ENCODE results near the gene PLLP. TPM values are rescaled to one million over a fixed set of nuclear protein-coding genes. Genes with fewer than 3 reads are reported as not detected.

The PLLP gene
- total RNA-seq, 4 donors from 2014 or later, result 58.4 to 241 (median 218) TPM

DNA sequence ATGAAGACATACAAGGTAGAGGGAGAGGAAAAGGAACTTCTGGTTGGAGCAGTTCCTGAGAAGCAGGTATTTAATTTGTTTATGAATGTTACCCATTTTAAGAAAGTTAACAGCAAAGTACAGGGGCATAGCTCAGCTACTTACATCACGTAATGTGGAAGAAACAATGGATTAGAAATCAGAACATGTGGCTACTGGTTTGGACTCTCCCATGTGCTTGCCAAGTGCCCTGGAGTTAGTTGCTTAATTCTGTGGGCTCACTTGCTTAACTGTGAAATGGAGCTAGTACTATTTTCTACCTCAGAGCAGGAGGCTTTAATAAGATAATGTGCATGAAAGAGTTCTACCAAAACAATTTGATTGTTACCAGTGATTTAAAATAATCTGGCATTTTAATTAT is 71.0 kb downstream of the PLLP start:
- no peak for DNase-seq (ENCODE audit: low spot score in 2 of 2)
- H3K4me3 ChIP-seq (ENCODE audit: low read depth, poor library complexity, severe bottlenecking), result no peak overlapping the region
- intact Hi-C loops (cut with DNase I; ENCODE audit: low total_unique reads), result no loop called here
- no peak for TF ChIP-seq POLR2A (IDR thresholded peaks at IDR 0.05)
- TF ChIP-seq, protein P1, sequence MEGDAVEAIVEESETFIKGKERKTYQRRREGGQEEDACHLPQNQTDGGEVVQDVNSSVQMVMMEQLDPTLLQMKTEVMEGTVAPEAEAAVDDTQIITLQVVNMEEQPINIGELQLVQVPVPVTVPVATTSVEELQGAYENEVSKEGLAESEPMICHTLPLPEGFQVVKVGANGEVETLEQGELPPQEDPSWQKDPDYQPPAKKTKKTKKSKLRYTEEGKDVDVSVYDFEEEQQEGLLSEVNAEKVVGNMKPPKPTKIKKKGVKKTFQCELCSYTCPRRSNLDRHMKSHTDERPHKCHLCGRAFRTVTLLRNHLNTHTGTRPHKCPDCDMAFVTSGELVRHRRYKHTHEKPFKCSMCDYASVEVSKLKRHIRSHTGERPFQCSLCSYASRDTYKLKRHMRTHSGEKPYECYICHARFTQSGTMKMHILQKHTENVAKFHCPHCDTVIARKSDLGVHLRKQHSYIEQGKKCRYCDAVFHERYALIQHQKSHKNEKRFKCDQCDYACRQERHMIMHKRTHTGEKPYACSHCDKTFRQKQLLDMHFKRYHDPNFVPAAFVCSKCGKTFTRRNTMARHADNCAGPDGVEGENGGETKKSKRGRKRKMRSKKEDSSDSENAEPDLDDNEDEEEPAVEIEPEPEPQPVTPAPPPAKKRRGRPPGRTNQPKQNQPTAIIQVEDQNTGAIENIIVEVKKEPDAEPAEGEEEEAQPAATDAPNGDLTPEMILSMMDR (IDR thresholded peaks at IDR 0.05), result no peak
- 45 to 67% methylated on average over 1 of the region's 1 CpG for WGBS, 2 donors

DNA sequence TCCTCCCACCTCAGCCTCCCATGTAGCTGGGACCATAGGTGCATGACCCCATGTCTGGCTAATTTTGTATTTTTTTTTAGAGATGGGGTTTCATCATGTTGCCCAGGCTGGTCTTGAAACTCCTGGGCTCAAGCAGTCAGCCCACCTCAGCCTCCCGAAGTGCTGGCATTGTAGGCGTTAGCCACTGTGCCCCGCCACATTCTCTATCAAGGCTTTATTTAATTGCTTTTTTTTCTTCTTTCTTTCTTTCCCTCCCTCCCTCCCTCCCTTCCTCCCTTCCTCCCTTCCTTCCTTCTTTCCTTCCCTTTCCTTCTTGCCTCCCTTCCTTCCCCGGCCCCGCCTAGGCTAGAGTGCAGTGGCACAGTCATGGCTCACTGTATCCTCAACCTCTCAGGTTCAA is 74.7 kb downstream of the PLLP start:
- intact Hi-C loops (cut with DNase I; ENCODE audit: low total_unique reads), result no loop called here
- 96 to 97% methylated on average over 5 of the region's 5 CpGs for WGBS, 2 donors
- TF ChIP-seq POLR2A (IDR thresholded peaks at IDR 0.05), result no peak
- TF ChIP-seq, protein P1 (IDR thresholded peaks at IDR 0.05), result no peak
- no peak for DNase-seq (ENCODE audit: low spot score in 2 of 2)
- H3K4me3 ChIP-seq (ENCODE audit: low read depth, poor library complexity, severe bottlenecking), result no peak overlapping the region

DNA sequence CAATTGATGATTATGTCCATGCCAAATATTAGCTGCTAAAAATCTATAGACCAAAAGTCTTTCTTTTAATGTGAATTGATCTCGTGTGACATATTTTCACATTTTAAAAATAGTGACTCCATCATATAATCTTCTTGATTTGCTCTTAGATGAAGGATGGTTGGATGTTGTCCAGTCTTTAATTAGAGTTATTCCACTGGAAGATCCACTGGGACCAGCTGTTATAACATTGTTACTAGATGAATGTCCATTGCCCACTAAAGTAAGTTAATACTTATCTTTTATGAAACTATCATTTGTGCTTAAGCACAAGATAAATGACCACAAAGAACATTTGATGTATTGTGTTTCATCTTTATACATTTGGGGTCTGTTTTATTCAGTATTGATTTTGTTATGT is 75.5 kb downstream of the PLLP start:
- intact Hi-C loops (cut with DNase I; ENCODE audit: low total_unique reads), result no loop called here
- DNase-seq (ENCODE audit: low spot score in 2 of 2), result no peak
- 93 to 97% methylated on average over 1 of the region's 1 CpG for WGBS, 2 donors
- TF ChIP-seq, protein P1 (IDR thresholded peaks at IDR 0.05), result no peak
- no peak for TF ChIP-seq POLR2A (IDR thresholded peaks at IDR 0.05)
- no peak overlapping the region for H3K4me3 ChIP-seq (ENCODE audit: low read depth, poor library complexity, severe bottlenecking)

Other genes starting within 250 kb of the PLLP start
- gene CPNE2, start 192.1 kb downstream of the PLLP start, total RNA-seq, result 10 to 100 TPM; 12.5 to 18.9 (median 14.9) TPM
- gene PSME3IP1, start 98.6 kb downstream of the PLLP start, total RNA-seq, result 10 to 100 TPM; 38.8 to 68.9 (median 64.9) TPM
- 10 to 100 TPM; 23.8 to 31.2 (median 26.8) TPM for gene RSPRY1, start 98.3 kb downstream of the PLLP start, total RNA-seq
- 10 to 100 TPM; 36.3 to 62.6 (median 48.0) TPM for gene ARL2BP, start 39.4 kb downstream of the PLLP start, total RNA-seq
- 10 to 100 TPM in 1 of 4 donors, 1 to 10 TPM in 2, under 1 TPM in 1; 0.99 to 10.1 (median 2.0) TPM for gene CCL22, start 74.1 kb upstream of the PLLP start, total RNA-seq
- gene CX3CL1, start 87.8 kb upstream of the PLLP start, total RNA-seq, result 10 to 100 TPM in 3 of 4 donors, 1 to 10 TPM in 1; 5.8 to 31.9 (median 18.3) TPM
- 1 to 10 TPM in 1 of 4 donors, not detected in 3; 1.1 TPM for gene CCL17, start 120.1 kb upstream of the PLLP start, total RNA-seq
- 10 to 100 TPM; 20.9 to 40.8 (median 30.7) TPM for gene CIAPIN1, start 162.7 kb upstream of the PLLP start, total RNA-seq
- 10 to 100 TPM; 38.7 to 55.3 (median 52.2) TPM for gene COQ9, start 162.8 kb upstream of the PLLP start, total RNA-seq
- gene POLR2C, start 178.0 kb upstream of the PLLP start, total RNA-seq, result 100 to 1,000 TPM in 2 of 4 donors, 10 to 100 TPM in 2; 87.9 to 128 (median 98.1) TPM
- 10 to 100 TPM; 38.9 to 60.5 (median 44.6) TPM for gene DOK4, start 201.8 kb upstream of the PLLP start, total RNA-seq

Data from lower leg skin (tissue), 4 donors.